ENCODE measurements around the gene ULBP1.

- TF ChIP-seq CTCF (IDR thresholded peaks at IDR 0.05; ENCODE audit: insufficient read depth, low read length, poor library complexity, severe bottlenecking) (no peak), EZH2phosphoT487 (conservative IDR thresholded peaks at IDR 0.05; ENCODE audit: low read length) (no peak)
Measured at GRCh38 chr6:149967591-149967990, 3.8 kb downstream of the ULBP1 start.
